Measurements from ENCODE around the gene PITRM1.
"Not testable (repeated sequence)": the region's sequence is repeated elsewhere in the genome, so short reads cannot be mapped to it uniquely, and the experiment has no call there.

The PITRM1 gene

GRCh38 chr10:3192856-3193635 lies 20.5 kb upstream of the PITRM1 start:
- Histone ChIP-seq H3K4me1 (peaks cover 0 to 21% (median 4%) of the 10 kb centered on the region in 4 donors), H3K27ac (peak overlapping the region; percentile 8 to 26), H3K36me3 (no peaks in the 10 kb centered on the region), H3K9me3 (no peaks in the 10 kb centered on the region), H3K4me3 (peak overlapping the region; percentile 35 to 48), H3K27me3 (no peaks in the 10 kb centered on the region)
- peak in 1 of 2 donors; percentile 58 for DNase-seq
- intact Hi-C loops (cut with DNase I; ENCODE audit: low total_unique reads), result no loop called here
- peak; percentile 83 to 93 for TF ChIP-seq CTCF (IDR thresholded peaks at IDR 0.05)

- Histone ChIP-seq H3K9me3 (no peaks in the 10 kb centered on the region), H3K27ac (no peak overlapping the region), H3K27me3 (no peaks in the 10 kb centered on the region), H3K4me1 (peaks cover 0 to 6% (median 0%) of the 10 kb centered on the region in 4 donors), H3K4me3 (no peak overlapping the region), H3K36me3 (no peaks in the 10 kb centered on the region)
- no peak for DNase-seq
- intact Hi-C loops (cut with DNase I; ENCODE audit: low total_unique reads), result no loop called here
- no peak for TF ChIP-seq CTCF (IDR thresholded peaks at IDR 0.05)
Observed at GRCh38 chr10:3190817-3191216, 18.2 kb upstream of the PITRM1 start.

GRCh38 chr10:3187229-3187628 lies 14.6 kb upstream of the PITRM1 start:
- intact Hi-C loops (cut with DNase I; ENCODE audit: low total_unique reads); H3K4me1 ChIP-seq: not testable (repeated sequence)

GRCh38 chr10:3186368-3186767 lies 13.8 kb upstream of the PITRM1 start:
- intact Hi-C loops (cut with DNase I; ENCODE audit: low total_unique reads), result no loop called here
- Histone ChIP-seq H3K27ac (no peak overlapping the region), H3K36me3 (no peaks in the 10 kb centered on the region), H3K4me3 (no peak overlapping the region), H3K9me3 (no peaks in the 10 kb centered on the region), H3K4me1 (no peaks in the 10 kb centered on the region), H3K27me3 (no peaks in the 10 kb centered on the region)
- no peak for DNase-seq
- TF ChIP-seq CTCF (IDR thresholded peaks at IDR 0.05), result no peak

More at GRCh38 chr10:3187229-3187628, 14.6 kb upstream of the PITRM1 start:
- not testable (repeated sequence) for DNase-seq, H3K9me3 ChIP-seq, H3K27ac ChIP-seq, H3K36me3 ChIP-seq, H3K27me3 ChIP-seq, H3K4me3 ChIP-seq

DNA sequence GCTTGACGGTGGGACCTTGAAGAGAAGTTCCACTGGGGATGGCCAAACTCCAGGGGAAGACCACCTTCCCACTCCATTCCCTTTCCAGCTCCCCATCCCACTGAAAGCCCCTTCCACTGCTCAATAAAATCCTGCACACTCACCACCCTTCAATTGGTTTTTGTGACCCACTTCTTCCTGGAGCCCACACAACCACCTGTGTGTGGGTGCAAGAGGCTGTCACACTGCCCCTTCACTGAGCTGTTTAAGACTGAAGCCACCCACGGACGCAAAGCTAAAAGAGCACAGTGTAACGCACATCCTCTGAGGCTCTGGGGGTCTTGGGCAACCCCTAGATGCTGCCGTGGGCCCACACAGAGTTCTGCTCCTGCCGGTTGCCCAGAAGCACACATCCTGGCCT lies 12.8 kb upstream of the PITRM1 start:
- H3K27ac ChIP-seq, result no peak overlapping the region
- no peaks in the 10 kb centered on the region for H3K4me1 ChIP-seq
- intact Hi-C loops (cut with DNase I; ENCODE audit: low total_unique reads), result no loop called here
- TF ChIP-seq CTCF (IDR thresholded peaks at IDR 0.05), result no peak
- no peaks in the 10 kb centered on the region for H3K36me3 ChIP-seq
- DNase-seq, result no peak
- no peak overlapping the region for H3K4me3 ChIP-seq
- H3K27me3 ChIP-seq, result no peaks in the 10 kb centered on the region
- H3K9me3 ChIP-seq, result no peaks in the 10 kb centered on the region

DNA sequence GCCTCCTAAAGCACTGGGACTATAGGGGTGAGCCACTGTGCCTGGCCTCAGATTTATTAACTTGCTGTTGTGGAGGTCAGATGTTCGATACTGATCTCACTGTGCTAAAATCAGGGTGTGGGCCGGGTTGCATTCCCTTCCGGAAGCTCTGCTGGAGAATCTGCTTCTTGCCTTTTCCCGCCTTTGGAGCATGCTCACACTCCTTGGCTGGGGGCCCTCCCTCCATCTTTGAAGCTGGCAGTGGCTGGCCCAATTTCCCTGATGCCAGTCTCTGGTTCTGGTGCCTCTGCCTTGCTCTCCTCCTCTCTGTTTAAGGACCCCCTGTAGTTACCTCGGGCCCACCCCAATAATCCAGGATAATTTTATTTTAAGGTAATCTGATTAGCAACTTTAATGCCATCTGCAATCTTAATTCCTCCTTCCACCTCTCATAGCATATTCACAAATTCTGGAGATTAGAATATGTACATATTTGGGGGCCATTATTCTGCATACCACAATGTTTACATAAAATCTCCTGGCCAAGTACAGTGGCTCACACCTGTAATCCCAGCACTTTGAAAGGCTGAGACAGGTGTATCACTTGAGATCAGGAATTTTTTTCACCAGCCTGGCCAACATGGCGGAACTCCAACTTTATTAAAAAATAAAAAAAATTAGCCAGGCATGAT lies 7.9 kb upstream of the PITRM1 start:
- intact Hi-C loops (cut with DNase I; ENCODE audit: low total_unique reads), result no loop called here
- H3K36me3 ChIP-seq, result no peaks in the 10 kb centered on the region
- H3K4me3 ChIP-seq, result no peak overlapping the region
- H3K27ac ChIP-seq, result no peak overlapping the region
- no peaks in the 10 kb centered on the region for H3K27me3 ChIP-seq
- no peaks in the 10 kb centered on the region for H3K9me3 ChIP-seq
- TF ChIP-seq CTCF (IDR thresholded peaks at IDR 0.05), result no peak
- H3K4me1 ChIP-seq, result no peaks in the 10 kb centered on the region
- DNase-seq, result no peak
